GM12864 (cell line): ENCODE measurements around the gene SOCS2.
A peak's percentile ranks its signal among the peaks of the same experiment; 100 is the strongest.

Experiments
- DNase-seq: peaks from one replicate; pipeline ENCODE4 v3.0.0-alpha.2; 2011; ENCODE audit warnings: low read depth
- H3K4me3 ChIP-seq: 2 replicates; pipeline ENCODE4 v1.5.1; 2011; ENCODE audit warnings: mild to moderate bottlenecking, low read depth, low read length, control low read depth
- TF ChIP-seq, protein P1 (sequence below): IDR thresholded peaks from 2 replicates; pipeline ENCODE4 v1.5.1; 2011; ENCODE audit warnings: low read depth, mild to moderate bottlenecking, moderate library complexity, low read length, control low read depth, inconsistent platforms; ENCODE audit errors: missing control alignments

The SOCS2 gene

DNA sequence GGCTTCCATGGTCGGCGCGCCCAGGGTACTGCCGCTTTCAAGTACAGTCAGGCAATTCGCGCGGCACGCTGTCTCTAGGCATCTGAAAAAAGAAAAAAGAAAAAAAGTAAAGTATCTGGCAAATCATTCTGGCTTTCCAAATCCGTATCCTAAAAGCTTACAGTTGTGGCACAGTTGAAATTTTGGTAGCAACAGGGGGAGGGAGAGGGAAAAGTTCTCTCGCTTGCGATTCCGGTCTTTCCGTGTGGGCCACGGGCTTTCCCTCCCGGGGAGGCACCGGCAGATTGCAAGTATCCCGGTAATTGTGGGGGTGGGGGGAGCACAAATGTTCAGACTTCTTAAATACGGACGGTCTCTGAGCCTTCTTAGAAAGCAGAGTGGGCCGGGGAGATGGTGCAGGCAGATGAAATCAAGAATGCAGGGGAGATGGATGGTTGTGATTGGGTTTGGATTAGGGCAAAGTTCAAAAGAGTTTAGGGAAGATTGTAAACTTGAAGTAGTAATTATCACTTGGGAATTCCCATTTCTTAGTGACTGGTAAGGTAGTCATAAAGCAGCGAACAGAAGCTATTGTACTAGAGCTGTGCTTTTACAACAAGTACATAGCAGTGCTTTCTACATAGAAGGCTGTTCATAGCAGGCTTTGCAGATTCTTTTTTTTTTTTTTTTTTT is 1.2 kb downstream of the SOCS2 start:
- TF ChIP-seq, protein P1, sequence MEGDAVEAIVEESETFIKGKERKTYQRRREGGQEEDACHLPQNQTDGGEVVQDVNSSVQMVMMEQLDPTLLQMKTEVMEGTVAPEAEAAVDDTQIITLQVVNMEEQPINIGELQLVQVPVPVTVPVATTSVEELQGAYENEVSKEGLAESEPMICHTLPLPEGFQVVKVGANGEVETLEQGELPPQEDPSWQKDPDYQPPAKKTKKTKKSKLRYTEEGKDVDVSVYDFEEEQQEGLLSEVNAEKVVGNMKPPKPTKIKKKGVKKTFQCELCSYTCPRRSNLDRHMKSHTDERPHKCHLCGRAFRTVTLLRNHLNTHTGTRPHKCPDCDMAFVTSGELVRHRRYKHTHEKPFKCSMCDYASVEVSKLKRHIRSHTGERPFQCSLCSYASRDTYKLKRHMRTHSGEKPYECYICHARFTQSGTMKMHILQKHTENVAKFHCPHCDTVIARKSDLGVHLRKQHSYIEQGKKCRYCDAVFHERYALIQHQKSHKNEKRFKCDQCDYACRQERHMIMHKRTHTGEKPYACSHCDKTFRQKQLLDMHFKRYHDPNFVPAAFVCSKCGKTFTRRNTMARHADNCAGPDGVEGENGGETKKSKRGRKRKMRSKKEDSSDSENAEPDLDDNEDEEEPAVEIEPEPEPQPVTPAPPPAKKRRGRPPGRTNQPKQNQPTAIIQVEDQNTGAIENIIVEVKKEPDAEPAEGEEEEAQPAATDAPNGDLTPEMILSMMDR: no peak
- DNase-seq: no peak
- H3K4me3 ChIP-seq: peak overlapping the region; percentile 76

DNA sequence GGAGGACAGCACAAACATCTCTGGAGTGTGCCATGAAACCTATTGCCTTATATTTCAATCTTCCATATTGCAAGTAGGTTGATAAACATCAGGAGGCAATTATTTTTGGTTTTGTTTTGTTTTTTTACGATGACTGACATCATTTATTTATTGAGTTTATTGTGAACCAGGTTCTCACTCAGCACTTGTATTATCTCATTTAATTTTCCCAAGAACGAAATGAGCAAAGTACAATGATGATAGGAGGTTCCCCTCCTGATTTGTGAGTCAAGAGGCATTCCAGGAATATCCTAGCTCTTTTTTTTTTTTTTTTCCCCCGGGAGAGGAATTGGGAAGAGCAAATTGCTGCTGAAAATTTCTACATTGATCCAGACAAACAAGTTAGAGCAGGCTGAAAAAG is 4.7 kb downstream of the SOCS2 start:
- TF ChIP-seq, protein P1: no peak
- no peak for DNase-seq
- H3K4me3 ChIP-seq: no peak overlapping the region

DNA sequence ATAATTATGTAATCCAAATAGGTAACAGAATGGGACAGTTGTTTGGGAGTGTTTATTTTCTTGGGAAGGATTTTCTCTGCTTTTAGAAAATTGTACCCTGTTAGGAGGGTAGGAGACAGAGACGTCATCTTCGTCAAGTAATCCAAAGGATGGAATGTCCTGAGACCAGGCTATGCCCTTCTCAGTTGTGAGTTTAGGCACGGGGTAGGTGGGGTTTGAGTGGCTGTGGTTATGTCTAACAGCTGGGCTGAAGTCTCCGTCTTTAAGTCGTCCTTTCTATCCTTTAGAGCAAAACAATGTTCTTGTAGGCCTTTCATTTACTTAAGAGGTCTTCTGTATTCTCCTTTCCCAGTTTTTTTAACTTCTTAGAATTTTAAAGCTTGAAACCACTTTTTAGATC is 5.7 kb downstream of the SOCS2 start:
- no peak for DNase-seq

DNA sequence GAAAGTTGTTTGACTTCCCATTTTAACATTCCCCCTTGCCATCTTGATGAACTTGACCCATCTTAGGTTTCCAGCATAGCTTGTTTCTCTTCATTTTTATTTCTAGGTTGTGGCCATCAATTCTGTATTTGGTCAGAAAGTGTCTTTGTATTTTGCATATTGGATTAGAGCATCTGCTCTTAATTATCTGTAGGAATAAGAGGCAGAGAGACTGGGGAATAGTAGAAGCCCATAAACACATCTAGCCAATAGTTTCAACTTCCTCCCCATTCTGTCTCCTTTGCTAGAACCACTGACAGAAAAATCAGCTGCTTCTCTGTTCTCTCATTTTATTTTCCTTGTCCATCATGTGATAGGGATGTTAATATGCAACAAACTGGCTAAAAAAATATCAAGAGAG is 8.2 kb downstream of the SOCS2 start:
- TF ChIP-seq, protein P1: no peak
- DNase-seq: no peak
- H3K4me3 ChIP-seq: no peak overlapping the region

More for the DNA sequence above, 5.7 kb downstream of the SOCS2 start:
- TF ChIP-seq, protein P1: no peak
- H3K4me3 ChIP-seq: no peak overlapping the region

DNA sequence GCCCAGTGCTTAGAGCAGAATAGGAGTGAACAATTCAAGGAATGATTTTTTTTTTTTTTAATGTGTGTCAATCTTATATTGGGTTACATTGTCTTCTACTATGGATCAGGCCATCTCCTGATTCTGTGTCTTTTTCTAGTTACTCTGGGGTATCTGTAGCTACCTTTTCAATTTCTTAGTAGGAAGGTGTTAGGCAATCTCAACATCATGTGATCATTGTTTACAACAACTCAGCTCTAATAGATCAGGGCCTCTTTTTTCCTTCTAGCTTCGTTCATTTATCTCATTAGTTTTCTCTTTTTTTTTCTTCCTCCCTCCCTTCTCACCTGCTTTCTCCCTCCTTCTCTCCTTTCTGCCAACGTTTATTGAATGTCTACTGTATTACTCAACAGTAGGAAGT is 8.9 kb downstream of the SOCS2 start:
- no peak for DNase-seq
- TF ChIP-seq, protein P1: no peak
- H3K4me3 ChIP-seq: no peak overlapping the region

DNA sequence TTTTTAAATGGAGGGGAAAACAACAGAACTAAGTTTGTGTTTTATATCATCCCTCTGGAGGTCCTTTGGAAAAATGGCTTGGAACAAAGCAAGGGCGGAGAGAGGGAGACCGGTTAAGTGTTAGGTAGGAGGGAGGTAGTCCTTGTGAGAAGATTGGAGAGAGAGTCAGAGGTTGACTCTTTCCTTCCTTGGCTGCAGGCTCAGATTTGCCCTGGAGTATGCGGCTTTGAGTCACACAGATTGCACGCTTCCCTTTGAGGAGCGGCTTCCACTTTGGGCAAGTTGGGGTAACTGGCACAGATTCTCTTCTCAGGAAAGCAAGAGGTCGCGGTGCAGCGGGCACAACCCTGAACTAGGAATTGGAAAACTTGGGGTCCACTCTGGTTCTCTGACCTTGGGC is 9.9 kb downstream of the SOCS2 start:
- no peak overlapping the region for H3K4me3 ChIP-seq
- no peak for DNase-seq
- TF ChIP-seq, protein P1: no peak

DNA sequence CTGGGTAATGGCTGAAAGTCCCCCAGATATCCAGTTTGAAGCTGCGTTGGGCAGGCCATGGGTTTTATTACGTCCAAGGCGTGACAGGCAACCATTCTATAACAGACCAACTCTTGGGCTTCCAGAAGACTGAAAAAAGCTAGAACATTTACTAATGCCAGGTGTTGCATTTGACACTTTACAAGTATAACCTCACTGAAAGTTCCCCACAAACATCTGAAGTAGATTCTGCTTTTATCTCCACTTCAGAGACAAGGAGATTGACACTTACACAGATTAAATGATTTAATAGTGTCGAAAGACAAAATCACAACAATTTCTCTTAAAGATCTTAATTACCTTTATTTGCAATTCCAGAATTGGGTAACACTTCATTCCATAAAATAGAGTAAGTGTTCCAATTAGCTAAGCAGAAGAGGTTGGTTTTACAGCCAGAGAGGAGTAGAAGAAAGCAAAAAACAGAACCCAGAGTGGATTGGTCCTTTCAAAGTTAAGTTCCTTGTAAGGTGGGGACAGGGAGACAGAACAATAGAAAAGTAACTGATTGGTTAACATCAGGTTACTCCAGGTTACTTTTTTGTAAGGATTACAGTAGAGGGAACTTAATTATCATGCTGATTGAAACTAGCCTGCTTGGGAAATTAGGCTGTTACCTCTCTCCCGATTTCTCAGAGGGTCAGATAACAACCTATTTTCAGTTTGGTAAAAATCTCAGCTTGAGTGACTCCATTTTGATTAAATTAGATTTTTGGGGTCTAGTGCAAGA is 11.3 kb downstream of the SOCS2 start:
- H3K4me3 ChIP-seq: no peak overlapping the region
- DNase-seq: no peak
- TF ChIP-seq, protein P1: no peak
